ENCODE data around the gene GPRIN1.

GRCh38 chr5:176603091-176603490 lies 6.9 kb downstream of the GPRIN1 start:
- TF ChIP-seq POLR2A (IDR thresholded peaks at IDR 0.05; ENCODE audit: low read depth, low read length) (no peak), TAF1 (IDR thresholded peaks at IDR 0.05; ENCODE audit: borderline replicate concordance, low read depth, low read length) (no peak)

Measured in GM12892 (cell line).